GM04504 (cell line): ENCODE data around the gene ACOXL.

Experiments
- DNase-seq: peaks from one replicate; pipeline ENCODE4 v3.0.0-alpha.2; 2012; ENCODE audit warnings: low read depth

ACOXL gene

GRCh38 chr2:110977403-110977802 lies 245.0 kb downstream of the ACOXL start:
- DNase-seq, result no peak

GRCh38 chr2:110978148-110978547 lies 245.8 kb downstream of the ACOXL start:
- no peak for DNase-seq

GRCh38 chr2:110978756-110979470 lies 246.5 kb downstream of the ACOXL start:
- no peak for DNase-seq

GRCh38 chr2:110979471-110980338 lies 247.3 kb downstream of the ACOXL start:
- DNase-seq, result no peak

GRCh38 chr2:110980339-110981062 lies 248.1 kb downstream of the ACOXL start:
- DNase-seq, result no peak

- DNase-seq, result no peak
Observed at GRCh38 chr2:110983133-110983532, 250.8 kb downstream of the ACOXL start.

- no peak for DNase-seq
Observed at GRCh38 chr2:110984694-110985490, 252.5 kb downstream of the ACOXL start.

GRCh38 chr2:110990440-110990839 lies 258.1 kb downstream of the ACOXL start:
- no peak for DNase-seq

- DNase-seq, result no peak
Observed at GRCh38 chr2:110991911-110992310, 259.5 kb downstream of the ACOXL start.

GRCh38 chr2:110992886-110993285 lies 260.5 kb downstream of the ACOXL start:
- DNase-seq, result no peak

- no peak for DNase-seq
Observed at GRCh38 chr2:110993557-110994231, 261.3 kb downstream of the ACOXL start.

GRCh38 chr2:110994250-110994961 lies 262.0 kb downstream of the ACOXL start:
- DNase-seq, result no peak

- no peak for DNase-seq
Observed at GRCh38 chr2:110995911-110996310, 263.5 kb downstream of the ACOXL start.

GRCh38 chr2:110997331-110998045 lies 265.1 kb downstream of the ACOXL start:
- DNase-seq, result no peak

- no peak for DNase-seq
Observed at GRCh38 chr2:110998311-110998710, 265.9 kb downstream of the ACOXL start.

GRCh38 chr2:110999626-111000025 lies 267.3 kb downstream of the ACOXL start:
- DNase-seq, result no peak

- DNase-seq, result no peak
Observed at GRCh38 chr2:111005307-111005706, 272.9 kb downstream of the ACOXL start.

GRCh38 chr2:111005821-111006220 lies 273.4 kb downstream of the ACOXL start:
- no peak for DNase-seq

- DNase-seq, result no peak
Observed at GRCh38 chr2:111007757-111008688, 275.6 kb downstream of the ACOXL start.
